Stimulated activated CD4-positive, alpha-beta T cell treated with anti-CD3 and anti-CD28 coated beads, Interleukin-1b, Interleukin-23, amount 100 ng/mL, for 1 hour (primary cell): Measurements from ENCODE around the gene GNG7.
"Not testable (repeated sequence)": the region's sequence is repeated elsewhere in the genome, so short reads cannot be mapped to it uniquely, and the experiment has no call there.

Experiments used
- DNase-seq, 2 donors: peaks; one replicate each; pipeline ENCODE4 v3.0.0-alpha.2; 2020; ENCODE audit warnings: low read depth in 2 of 2

The GNG7 gene

GRCh38 chr19:2643123-2643737 is 59.3 kb downstream of the GNG7 start:
- not testable (repeated sequence) for DNase-seq

GRCh38 chr19:2641332-2641698 is 61.2 kb downstream of the GNG7 start:
- no peak for DNase-seq

GRCh38 chr19:2640563-2641331 is 61.7 kb downstream of the GNG7 start:
- no peak for DNase-seq

- no peak for DNase-seq
Observed at GRCh38 chr19:2639999-2640398, 62.5 kb downstream of the GNG7 start.

GRCh38 chr19:2638417-2638940 is 64.0 kb downstream of the GNG7 start:
- no peak for DNase-seq

GRCh38 chr19:2636897-2637683 is 65.4 kb downstream of the GNG7 start:
- DNase-seq, result peak; percentile 50 to 67

- no peak for DNase-seq
Observed at GRCh38 chr19:2636141-2636896, 66.2 kb downstream of the GNG7 start.

- DNase-seq, result no peak
Observed at GRCh38 chr19:2634960-2635359, 67.5 kb downstream of the GNG7 start.

GRCh38 chr19:2634228-2634951 is 68.1 kb downstream of the GNG7 start:
- no peak for DNase-seq

GRCh38 chr19:2633693-2634075 is 68.8 kb downstream of the GNG7 start:
- no peak for DNase-seq

GRCh38 chr19:2631213-2631821 is 71.2 kb downstream of the GNG7 start:
- no peak for DNase-seq

- DNase-seq, result no peak
Observed at GRCh38 chr19:2630352-2631001, 72.0 kb downstream of the GNG7 start.

- no peak for DNase-seq
Observed at GRCh38 chr19:2629491-2630351, 72.8 kb downstream of the GNG7 start.

- DNase-seq, result no peak
Observed at GRCh38 chr19:2628597-2628996, 73.9 kb downstream of the GNG7 start.

- no peak for DNase-seq
Observed at GRCh38 chr19:2627855-2628254, 74.6 kb downstream of the GNG7 start.

GRCh38 chr19:2627319-2627829 is 75.1 kb downstream of the GNG7 start:
- no peak for DNase-seq

- DNase-seq, result no peak
Observed at GRCh38 chr19:2625434-2625833, 77.1 kb downstream of the GNG7 start.

- DNase-seq, result no peak
Observed at GRCh38 chr19:2624537-2625091, 77.9 kb downstream of the GNG7 start.

GRCh38 chr19:2623798-2624197 is 78.7 kb downstream of the GNG7 start:
- no peak for DNase-seq
